HG03521 (cell line): ENCODE measurements around the gene CNKSR3.

Source experiments
- ATAC-seq: cut with Tn5 transposase; IDR thresholded peaks from one replicate; pipeline ENCODE4 v1.9.1; 2021; ENCODE audit warnings: mild to moderate bottlenecking, moderate library complexity; ENCODE audit not compliant: unreplicated experiment

Gene CNKSR3

DNA sequence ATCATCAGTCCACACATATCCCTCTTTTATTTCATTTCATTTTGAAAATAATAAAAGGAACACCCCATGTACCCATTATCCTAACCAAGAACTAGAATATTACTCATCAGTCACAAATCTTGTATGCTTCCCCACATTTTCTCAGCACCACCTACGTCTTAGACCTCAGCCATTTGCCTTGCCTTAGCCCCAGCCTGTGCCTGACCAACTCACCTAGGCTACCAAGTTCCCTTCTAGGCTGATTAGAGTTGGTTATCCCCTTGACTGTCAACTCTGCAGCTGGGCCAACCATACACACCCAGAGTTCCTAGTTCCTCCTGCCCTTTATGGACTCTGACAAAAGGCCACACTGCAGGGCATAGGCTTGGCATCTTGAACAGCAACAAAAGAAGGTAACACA lies 120.5 kb downstream of the CNKSR3 start:
- ATAC-seq: no peak

GRCh38 chr6:154388803-154389202 lies 121.7 kb downstream of the CNKSR3 start:
- no peak for ATAC-seq

GRCh38 chr6:154386848-154387717 lies 123.4 kb downstream of the CNKSR3 start:
- no peak for ATAC-seq

DNA sequence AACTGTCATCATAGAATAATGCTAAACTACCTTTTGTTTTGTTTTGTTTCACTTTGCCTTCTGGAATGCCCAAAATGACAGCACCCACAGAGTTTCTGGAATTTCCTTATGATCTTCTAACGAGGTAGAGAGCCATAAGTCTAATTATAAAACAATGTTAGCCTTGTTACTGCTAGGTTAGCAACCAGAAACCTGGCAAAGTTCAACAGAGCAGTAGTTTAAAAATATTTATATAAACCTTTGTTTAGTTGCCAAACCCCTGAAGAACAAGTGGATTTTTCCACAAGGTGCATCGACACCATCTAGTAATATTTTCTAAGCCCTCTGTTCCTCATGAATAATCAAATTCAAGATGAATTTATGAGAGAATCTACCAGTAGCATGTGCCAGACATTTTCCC lies 126.3 kb downstream of the CNKSR3 start:
- no peak for ATAC-seq

GRCh38 chr6:154383273-154383672 lies 127.2 kb downstream of the CNKSR3 start:
- no peak for ATAC-seq

GRCh38 chr6:154382740-154383139 lies 127.7 kb downstream of the CNKSR3 start:
- no peak for ATAC-seq

DNA sequence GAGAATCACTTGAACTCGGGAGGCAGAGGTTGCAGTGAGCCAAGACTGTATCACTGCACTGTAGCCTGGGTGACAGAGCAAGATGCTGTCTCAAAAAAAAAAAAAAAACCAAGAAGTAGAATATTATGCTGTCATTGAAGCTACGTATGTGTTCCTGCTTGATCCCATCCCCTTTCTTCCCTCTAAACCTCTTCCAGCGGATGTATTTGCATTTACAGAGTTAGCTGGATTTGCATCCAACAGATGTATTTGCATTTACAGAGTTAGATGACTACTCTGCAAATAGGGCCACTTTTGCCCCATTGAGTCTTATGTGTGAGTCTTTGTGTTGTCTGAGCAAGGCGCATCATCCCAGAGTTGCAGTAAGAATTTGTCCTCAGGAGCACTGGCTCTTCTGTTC lies 128.9 kb downstream of the CNKSR3 start:
- no peak for ATAC-seq

GRCh38 chr6:154380741-154381140 lies 129.7 kb downstream of the CNKSR3 start:
- ATAC-seq: no peak

DNA sequence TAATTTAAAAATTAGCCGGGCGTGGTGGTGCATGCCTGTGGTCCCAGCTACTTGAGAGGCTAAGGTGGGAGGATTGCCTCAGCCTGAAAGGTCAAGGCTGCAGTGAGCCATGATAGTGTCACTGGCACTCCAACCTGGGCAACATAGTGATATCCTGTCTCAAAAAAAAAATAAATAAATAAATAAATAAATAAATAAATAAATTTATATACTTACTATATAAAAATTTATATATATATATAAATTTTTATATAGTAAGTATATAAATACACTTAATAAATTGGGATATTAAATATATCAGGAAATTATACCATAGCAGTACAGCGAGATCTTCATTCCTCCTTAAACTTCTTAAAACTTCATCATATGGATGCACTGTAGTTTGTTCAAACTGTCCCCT lies 130.9 kb downstream of the CNKSR3 start:
- no peak for ATAC-seq

GRCh38 chr6:154378518-154378917 lies 132.0 kb downstream of the CNKSR3 start:
- ATAC-seq: no peak

GRCh38 chr6:154377726-154378125 lies 132.8 kb downstream of the CNKSR3 start:
- ATAC-seq: no peak

- no peak for ATAC-seq
Measured at GRCh38 chr6:154373971-154374370, 136.5 kb downstream of the CNKSR3 start.

DNA sequence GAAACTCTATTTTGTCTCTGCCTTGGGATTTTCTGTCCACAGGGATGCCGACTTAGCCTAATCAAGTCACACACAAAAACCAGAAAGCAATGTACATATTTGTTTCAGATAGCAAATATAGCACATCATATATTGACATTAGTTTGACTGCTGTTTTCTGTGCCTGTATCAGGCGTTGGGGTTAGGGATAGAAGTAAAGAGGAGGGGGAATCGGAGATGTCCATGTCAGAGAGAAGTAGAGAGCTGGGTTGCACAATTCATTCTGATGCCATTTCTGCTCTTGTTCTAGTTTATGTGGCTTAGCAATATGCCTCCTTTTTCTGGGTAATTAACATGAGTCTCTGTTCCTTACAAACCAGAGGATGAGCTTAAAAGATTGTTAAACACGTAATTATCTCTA lies 139.2 kb downstream of the CNKSR3 start:
- ATAC-seq: no peak

- peak; percentile 74 for ATAC-seq
Measured at GRCh38 chr6:154370545-154370944, 139.9 kb downstream of the CNKSR3 start.

- no peak for ATAC-seq
Measured at GRCh38 chr6:154367839-154368695, 142.4 kb downstream of the CNKSR3 start.

GRCh38 chr6:154367336-154367735 lies 143.1 kb downstream of the CNKSR3 start:
- ATAC-seq: no peak

DNA sequence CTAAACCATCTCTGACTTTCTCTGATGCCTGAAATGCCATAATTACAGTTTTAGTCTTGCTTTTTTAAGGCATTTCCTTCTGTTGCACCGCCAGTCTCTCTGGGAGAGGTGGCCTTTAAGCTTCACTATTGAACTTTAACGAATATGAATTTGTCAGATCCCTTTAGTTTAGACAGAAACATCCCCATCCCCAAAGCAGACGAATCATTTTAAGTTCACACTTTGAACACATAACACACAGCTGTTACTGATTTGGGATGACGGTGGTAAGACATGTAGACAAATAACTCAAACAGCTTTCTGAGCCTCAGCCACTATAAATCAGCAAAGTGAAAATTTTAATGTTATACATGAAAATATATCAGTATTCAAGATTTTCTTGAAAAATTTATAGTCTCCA lies 146.7 kb downstream of the CNKSR3 start:
- no peak for ATAC-seq

DNA sequence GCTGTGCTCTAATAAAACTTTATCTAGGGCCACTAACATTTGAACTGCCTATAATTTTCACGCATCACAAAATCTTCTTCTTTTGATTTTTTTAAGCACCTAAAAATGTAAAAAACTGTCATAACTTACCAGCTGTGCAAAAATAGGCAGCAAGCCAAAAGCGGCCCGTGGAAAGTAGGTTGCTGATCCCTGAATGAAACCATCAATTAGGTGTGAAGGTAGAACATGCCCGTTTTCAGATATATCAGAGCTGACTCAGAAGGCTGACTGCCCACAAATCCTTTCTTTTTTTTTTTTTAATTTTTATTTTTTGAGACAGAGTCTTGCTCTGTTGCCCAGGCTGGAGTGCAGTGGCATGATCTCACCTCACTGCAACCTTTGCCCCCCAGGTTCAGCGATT lies 149.0 kb downstream of the CNKSR3 start:
- no peak for ATAC-seq

- ATAC-seq: no peak
Measured at GRCh38 chr6:154360476-154360875, 150.0 kb downstream of the CNKSR3 start.

DNA sequence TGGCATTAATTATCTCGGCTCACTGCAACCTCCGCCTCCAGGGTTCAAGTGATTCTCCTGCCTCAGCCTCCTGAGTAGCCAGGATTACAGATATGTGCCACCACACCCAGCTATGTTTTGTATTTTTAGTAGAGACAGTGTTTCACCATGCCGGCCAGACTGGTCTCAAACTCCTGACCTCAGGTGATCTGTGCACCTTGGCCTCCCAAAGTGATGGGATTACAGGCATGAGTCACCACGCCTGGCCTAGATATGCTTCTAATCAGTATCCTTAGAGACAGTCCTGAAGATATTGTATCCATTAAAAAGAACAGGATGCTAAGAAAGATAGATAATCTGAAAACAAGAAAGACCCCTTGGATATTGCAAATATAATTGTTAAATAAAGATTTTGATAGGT lies 150.8 kb downstream of the CNKSR3 start:
- no peak for ATAC-seq

DNA sequence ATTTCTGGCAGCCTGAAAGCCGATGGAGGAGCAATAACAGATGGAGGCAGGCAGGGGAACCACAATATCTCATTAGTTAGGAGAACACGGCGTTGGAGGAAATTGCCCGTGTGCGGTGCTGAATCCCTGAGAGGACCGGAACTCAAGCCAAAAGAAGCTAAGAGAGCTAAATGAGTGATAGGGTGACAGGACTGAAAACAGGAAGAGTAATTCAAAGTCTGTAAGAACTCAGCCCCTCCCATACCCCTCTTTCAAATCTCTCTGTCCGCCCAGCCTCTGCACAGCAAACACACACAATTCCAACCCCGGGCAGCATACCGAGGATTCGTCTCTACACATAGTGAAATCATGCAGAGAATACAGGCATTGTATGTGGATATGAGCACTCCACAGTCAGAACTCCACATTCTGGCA lies 151.3 kb downstream of the CNKSR3 start:
- no peak for ATAC-seq

GRCh38 chr6:154358019-154358545 lies 152.4 kb downstream of the CNKSR3 start:
- no peak for ATAC-seq
